ENCODE data around the gene DPF3.

GRCh38 chr14:72751276-72752033 is 142.4 kb downstream of the DPF3 start:
- TF ChIP-seq EP300 (IDR thresholded peaks at IDR 0.05) (no peak), HEYL (CRISPR knock-in tag; IDR thresholded peaks at IDR 0.05) (no peak), ELK1 (IDR thresholded peaks at IDR 0.05; ENCODE audit: low read depth, low read length) (no peak), PBX3 (IDR thresholded peaks at IDR 0.05) (no peak), MAFK (IDR thresholded peaks at IDR 0.05; ENCODE audit: partially characterized antibody) (no peak), REST (IDR thresholded peaks at IDR 0.05) (no peak), SMC3 (IDR thresholded peaks at IDR 0.05) (no peak), CHD4 (IDR thresholded peaks at IDR 0.05; ENCODE audit: borderline replicate concordance) (no peak), RAD21 (conservative IDR thresholded peaks at IDR 0.05 in 1 of 2, IDR thresholded peaks at IDR 0.05 in 1 of 2) (no peak)
- TF ChIP-seq, protein P1, sequence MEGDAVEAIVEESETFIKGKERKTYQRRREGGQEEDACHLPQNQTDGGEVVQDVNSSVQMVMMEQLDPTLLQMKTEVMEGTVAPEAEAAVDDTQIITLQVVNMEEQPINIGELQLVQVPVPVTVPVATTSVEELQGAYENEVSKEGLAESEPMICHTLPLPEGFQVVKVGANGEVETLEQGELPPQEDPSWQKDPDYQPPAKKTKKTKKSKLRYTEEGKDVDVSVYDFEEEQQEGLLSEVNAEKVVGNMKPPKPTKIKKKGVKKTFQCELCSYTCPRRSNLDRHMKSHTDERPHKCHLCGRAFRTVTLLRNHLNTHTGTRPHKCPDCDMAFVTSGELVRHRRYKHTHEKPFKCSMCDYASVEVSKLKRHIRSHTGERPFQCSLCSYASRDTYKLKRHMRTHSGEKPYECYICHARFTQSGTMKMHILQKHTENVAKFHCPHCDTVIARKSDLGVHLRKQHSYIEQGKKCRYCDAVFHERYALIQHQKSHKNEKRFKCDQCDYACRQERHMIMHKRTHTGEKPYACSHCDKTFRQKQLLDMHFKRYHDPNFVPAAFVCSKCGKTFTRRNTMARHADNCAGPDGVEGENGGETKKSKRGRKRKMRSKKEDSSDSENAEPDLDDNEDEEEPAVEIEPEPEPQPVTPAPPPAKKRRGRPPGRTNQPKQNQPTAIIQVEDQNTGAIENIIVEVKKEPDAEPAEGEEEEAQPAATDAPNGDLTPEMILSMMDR (IDR thresholded peaks at IDR 0.05), result no peak

Data from A549 (cell line).